Measurements from ENCODE around the gene CCNQ.

DNA sequence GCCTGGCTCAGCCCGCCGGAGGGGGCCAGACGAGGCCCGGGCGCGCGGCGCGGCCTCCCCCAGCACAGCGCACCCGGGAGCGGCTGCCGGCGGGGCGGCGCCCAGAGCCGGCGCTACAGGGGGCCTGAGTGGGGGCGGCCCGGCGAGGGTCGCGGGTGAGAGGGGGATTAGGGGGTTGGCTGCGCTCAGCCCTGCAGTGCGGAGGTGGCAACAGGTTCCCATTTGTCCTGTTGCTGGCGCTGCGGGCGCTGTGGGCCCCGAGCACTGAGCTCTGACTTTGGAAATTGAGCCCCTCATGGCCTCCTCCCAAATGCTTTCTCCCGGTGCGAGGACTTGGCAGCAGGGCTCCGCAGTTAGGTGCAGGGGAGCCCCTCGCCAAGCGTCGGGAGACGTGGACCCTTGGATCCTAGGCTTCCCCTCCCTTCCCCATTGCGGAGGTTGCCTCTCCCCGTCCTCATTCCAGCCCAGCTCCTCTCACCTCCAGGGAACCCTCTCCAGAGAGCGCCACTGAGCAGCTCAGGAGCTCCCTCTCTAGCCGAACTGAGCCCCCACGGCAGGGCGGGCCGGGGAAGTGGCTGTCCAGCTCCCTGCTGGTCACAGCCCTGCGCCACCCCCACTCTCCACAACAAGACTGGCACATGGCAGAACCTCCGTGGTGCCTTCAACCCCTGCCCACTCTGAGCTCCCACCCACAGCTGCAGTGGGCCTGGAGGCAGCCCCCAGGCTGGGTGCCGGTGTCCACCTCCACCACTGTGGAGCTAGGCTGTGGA is 45.6 kb upstream of the CCNQ start:
- TF ChIP-seq, protein P1, sequence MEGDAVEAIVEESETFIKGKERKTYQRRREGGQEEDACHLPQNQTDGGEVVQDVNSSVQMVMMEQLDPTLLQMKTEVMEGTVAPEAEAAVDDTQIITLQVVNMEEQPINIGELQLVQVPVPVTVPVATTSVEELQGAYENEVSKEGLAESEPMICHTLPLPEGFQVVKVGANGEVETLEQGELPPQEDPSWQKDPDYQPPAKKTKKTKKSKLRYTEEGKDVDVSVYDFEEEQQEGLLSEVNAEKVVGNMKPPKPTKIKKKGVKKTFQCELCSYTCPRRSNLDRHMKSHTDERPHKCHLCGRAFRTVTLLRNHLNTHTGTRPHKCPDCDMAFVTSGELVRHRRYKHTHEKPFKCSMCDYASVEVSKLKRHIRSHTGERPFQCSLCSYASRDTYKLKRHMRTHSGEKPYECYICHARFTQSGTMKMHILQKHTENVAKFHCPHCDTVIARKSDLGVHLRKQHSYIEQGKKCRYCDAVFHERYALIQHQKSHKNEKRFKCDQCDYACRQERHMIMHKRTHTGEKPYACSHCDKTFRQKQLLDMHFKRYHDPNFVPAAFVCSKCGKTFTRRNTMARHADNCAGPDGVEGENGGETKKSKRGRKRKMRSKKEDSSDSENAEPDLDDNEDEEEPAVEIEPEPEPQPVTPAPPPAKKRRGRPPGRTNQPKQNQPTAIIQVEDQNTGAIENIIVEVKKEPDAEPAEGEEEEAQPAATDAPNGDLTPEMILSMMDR (conservative IDR thresholded peaks at IDR 0.05 in 1 of 2, IDR thresholded peaks at IDR 0.05 in 1 of 2; ENCODE audit: low read depth in 1 of 2, low read length in 2 of 2), result no peak
- no peak for TF ChIP-seq EZH2 (IDR thresholded peaks at IDR 0.05; ENCODE audit: low read length, missing control alignments)
